Measurements from ENCODE around the gene WNT4. TPM values are rescaled to one million over a fixed set of nuclear protein-coding genes. Genes with fewer than 3 reads are reported as not detected.

Gene WNT4
- total RNA-seq, 1 experiment from 2014 or later, result 1.5 TPM

GRCh38 chr1:22098752-22099151 lies 44.1 kb downstream of the WNT4 start:
- Histone ChIP-seq H4K20me1 (ENCODE audit: insufficient read depth) (peaks cover 15% of the 10 kb centered on the region), H3K36me3 (ENCODE audit: control insufficient read depth in 1 of 2, insufficient read depth in 2 of 2, low read length in 2 of 2) (peaks cover 0 to 14% of the 10 kb centered on the region in 2 experiments; a peak in 3 of 4 replicates), H3K27ac (ENCODE audit: low read depth, low read length) (no peak overlapping the region), H3K79me2 (ENCODE audit: insufficient read depth, low read length) (peaks cover 70% of the 10 kb centered on the region), H3K4me3 (replicated peaks in 1 of 2; ENCODE audit: low read depth in 1 of 2, low read length in 2 of 2) (no peak overlapping the region), H3K27me3 (ENCODE audit: insufficient read depth, low read length) (no peaks in the 10 kb centered on the region), H2AFZ (ENCODE audit: low read depth, low read length, poor library complexity, severe bottlenecking) (no peak overlapping the region), H3K9me3 (ENCODE audit: control insufficient read depth in 1 of 2, insufficient read depth in 1 of 2, low read depth in 1 of 2, low read length in 2 of 2) (no peaks in the 10 kb centered on the region), H3K4me1 (ENCODE audit: control insufficient read depth in 1 of 2, insufficient read depth in 2 of 2, low read length in 2 of 2) (no peaks in the 10 kb centered on the region), H3K9me2 (ENCODE audit: insufficient read depth) (no peaks in the 10 kb centered on the region), H3K9ac (ENCODE audit: low read length) (no peak overlapping the region), H3K4me2 (ENCODE audit: low read length) (no peak overlapping the region)
- ATAC-seq (no peak), DNase-seq (ENCODE audit: low read depth, low spot score) (no peak)
- CTCF ChIA-PET, result no interaction called here
- intact Hi-C loops (cut with micrococcal nuclease), result no loop called here
- BruUV-seq (replicated peaks), result no TSS peak
- TF ChIP-seq ELF1 (IDR thresholded peaks at IDR 0.05; ENCODE audit: borderline replicate concordance, low read depth) (no peak), POLR2A (IDR thresholded peaks at IDR 0.05; ENCODE audit: borderline replicate concordance, extremely low read depth, insufficient read depth, insufficient read length) (no peak), ZBTB33 (IDR thresholded peaks at IDR 0.05; ENCODE audit: extremely low read depth, insufficient replicate concordance, low read length) (no peak), JUND (IDR thresholded peaks at IDR 0.05) (no peak), SP1 (IDR thresholded peaks at IDR 0.05; ENCODE audit: low read depth) (no peak), EGR1 (IDR thresholded peaks at IDR 0.05; ENCODE audit: low read depth) (no peak), REST (IDR thresholded peaks at IDR 0.05; ENCODE audit: low read depth) (no peak), SIN3A (IDR thresholded peaks at IDR 0.05; ENCODE audit: low read depth) (no peak), FOSL1 (IDR thresholded peaks at IDR 0.05; ENCODE audit: low read depth) (no peak), EZH2phosphoT487 (IDR thresholded peaks at IDR 0.05; ENCODE audit: borderline replicate concordance) (no peak)
- TF ChIP-seq, protein P1, sequence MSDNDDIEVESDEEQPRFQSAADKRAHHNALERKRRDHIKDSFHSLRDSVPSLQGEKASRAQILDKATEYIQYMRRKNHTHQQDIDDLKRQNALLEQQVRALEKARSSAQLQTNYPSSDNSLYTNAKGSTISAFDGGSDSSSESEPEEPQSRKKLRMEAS (IDR thresholded peaks at IDR 0.05), result no peak
- TF ChIP-seq, protein P2, sequence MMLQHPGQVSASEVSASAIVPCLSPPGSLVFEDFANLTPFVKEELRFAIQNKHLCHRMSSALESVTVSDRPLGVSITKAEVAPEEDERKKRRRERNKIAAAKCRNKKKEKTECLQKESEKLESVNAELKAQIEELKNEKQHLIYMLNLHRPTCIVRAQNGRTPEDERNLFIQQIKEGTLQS (IDR thresholded peaks at IDR 0.05), result no peak
- POLR2A ChIA-PET, result no interaction called here
- RAD21 ChIA-PET (ENCODE audit: low non-redundant PET in 1 of 2, low total read pairs in 2 of 2, uncharacterized antibody in 2 of 2, unreplicated experiment in 2 of 2), result no interaction called here

Data from HCT116 (cell line).